Breast epithelium (tissue), 3 donors: Measurements from ENCODE around the gene DNAI1.

Experiments used
- CTCF ChIP-seq, 3 donors: fragments of 450-650 bp; IDR thresholded peaks; one replicate each; pipeline ENCODE4 v1.5.1; 2016 to 2017; ENCODE audit warnings: antibody characterized with exemption in 3 of 3, mild to moderate bottlenecking in 3 of 3, moderate library complexity in 3 of 3
- POLR2A ChIP-seq: fragments of 450-650 bp; IDR thresholded peaks from one replicate; pipeline ENCODE4 v1.6.1; 2016; ENCODE audit warnings: antibody characterized with exemption, mild to moderate bottlenecking, moderate library complexity

GRCh38 chr9:34522091-34522887, 63.7 kb downstream of the DNAI1 start:
- TF ChIP-seq CTCF (IDR thresholded peaks at IDR 0.05) (no peak), POLR2A (no peak)
